MCF 10A (cell line): ENCODE results near the gene GPR78. TPM values are rescaled to one million over a fixed set of nuclear protein-coding genes. Genes with fewer than 3 reads are reported as not detected.

Source experiments
- BruUV-seq: library from RNA; stranded (reverse); fragments of 400-500 nt; replicated peaks from 2 replicates; lab custom pipeline; 2021; lab: Mats Ljungman, UMichigan
- CTCF ChIA-PET: fragments of 300-600 bp; sonication (Branson Sonifier 250); formaldehyde crosslinking; extraction: SDS; loops from one replicate; lab custom pipeline; 2021; ENCODE audit warnings: antibody characterized with exemption, inconsistent platforms; lab: Yijun Ruan, JAX
- POLR2A ChIA-PET: fragments of 300-600, 350-650 bp; sonication (Branson Sonifier 250); formaldehyde crosslinking; extraction: SDS; loops from one replicate; lab custom pipeline; 2020; ENCODE audit warnings: antibody characterized with exemption, inconsistent platforms; lab: Yijun Ruan, JAX
- DNase-seq: peaks from one replicate; pipeline ENCODE4 v3.0.0-alpha.2; 2018; ENCODE audit not compliant: unreplicated experiment
- H3K27ac Mint-ChIP-seq: one replicate; pipeline ENCODE4 v1.8.0; 2022; ENCODE audit warnings: mild to moderate bottlenecking, low read depth, mixed read lengths; ENCODE audit not compliant: unreplicated experiment
- H3K27me3 Mint-ChIP-seq: one replicate; pipeline ENCODE4 v1.8.0; 2022; ENCODE audit warnings: mixed read lengths; ENCODE audit not compliant: insufficient read depth, unreplicated experiment
- H3K36me3 Mint-ChIP-seq: one replicate; pipeline ENCODE4 v1.8.0; 2022; ENCODE audit warnings: mild to moderate bottlenecking, moderate library complexity, mixed read lengths; ENCODE audit not compliant: insufficient read depth, unreplicated experiment
- H3K4me1 Mint-ChIP-seq: one replicate; pipeline ENCODE4 v1.8.0; 2022; ENCODE audit warnings: mixed read lengths; ENCODE audit not compliant: insufficient read depth, unreplicated experiment
- H3K4me3 Mint-ChIP-seq: one replicate; pipeline ENCODE4 v1.8.0; 2022; ENCODE audit warnings: mild to moderate bottlenecking, moderate library complexity, mixed read lengths; ENCODE audit not compliant: unreplicated experiment
- H3K9me3 Mint-ChIP-seq: one replicate; pipeline ENCODE4 v1.8.0; 2022; ENCODE audit warnings: mixed read lengths; ENCODE audit not compliant: unreplicated experiment
- intact Hi-C: fragments of 100-400 bp; cut with micrococcal nuclease; formaldehyde crosslinking; loops from 2 replicates; pipeline ENCODE4 v1.14.1; 2022
- total RNA-seq: library from RNA; stranded (reverse); gene quantifications from 2 replicates; pipeline ENCODE4 v1.2.3, GENCODE V29; 2022
- TF ChIP-seq, protein P1 (sequence below): fragments of 200-600 bp; IDR thresholded peaks from one replicate; pipeline ENCODE4 v1.8.0; 2022; ENCODE audit warnings: antibody characterized with exemption, mild to moderate bottlenecking; ENCODE audit not compliant: unreplicated experiment

GPR78 gene
- total RNA-seq, 1 experiment from 2014 or later = not detected

- Mint-ChIP-seq H3K27ac (no peak overlapping the region), H3K9me3 (no peaks in the 10 kb centered on the region), H3K4me3 (no peak overlapping the region), H3K36me3 (no peaks in the 10 kb centered on the region), H3K27me3 (peaks cover 19% of the 10 kb centered on the region), H3K4me1 (peaks cover 8% of the 10 kb centered on the region)
- ChIA-PET POLR2A (no interaction called here), CTCF (interaction anchor here (0.6 to 4.1 kb wide), 3 partner anchors 120 to 318 kb away, joined by 3 to 27 read pairs (median 4); no protein-coding TSS in a partner anchor)
- intact Hi-C loops = no loop called here
- TF ChIP-seq, protein P1, sequence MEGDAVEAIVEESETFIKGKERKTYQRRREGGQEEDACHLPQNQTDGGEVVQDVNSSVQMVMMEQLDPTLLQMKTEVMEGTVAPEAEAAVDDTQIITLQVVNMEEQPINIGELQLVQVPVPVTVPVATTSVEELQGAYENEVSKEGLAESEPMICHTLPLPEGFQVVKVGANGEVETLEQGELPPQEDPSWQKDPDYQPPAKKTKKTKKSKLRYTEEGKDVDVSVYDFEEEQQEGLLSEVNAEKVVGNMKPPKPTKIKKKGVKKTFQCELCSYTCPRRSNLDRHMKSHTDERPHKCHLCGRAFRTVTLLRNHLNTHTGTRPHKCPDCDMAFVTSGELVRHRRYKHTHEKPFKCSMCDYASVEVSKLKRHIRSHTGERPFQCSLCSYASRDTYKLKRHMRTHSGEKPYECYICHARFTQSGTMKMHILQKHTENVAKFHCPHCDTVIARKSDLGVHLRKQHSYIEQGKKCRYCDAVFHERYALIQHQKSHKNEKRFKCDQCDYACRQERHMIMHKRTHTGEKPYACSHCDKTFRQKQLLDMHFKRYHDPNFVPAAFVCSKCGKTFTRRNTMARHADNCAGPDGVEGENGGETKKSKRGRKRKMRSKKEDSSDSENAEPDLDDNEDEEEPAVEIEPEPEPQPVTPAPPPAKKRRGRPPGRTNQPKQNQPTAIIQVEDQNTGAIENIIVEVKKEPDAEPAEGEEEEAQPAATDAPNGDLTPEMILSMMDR = no peak
- DNase-seq = no peak
- no TSS peak for BruUV-seq
Measured at GRCh38 chr4:8596891-8597290, 16.7 kb downstream of the GPR78 start.

GRCh38 chr4:8597319-8597718 lies 17.1 kb downstream of the GPR78 start:
- BruUV-seq = no TSS peak
- Mint-ChIP-seq H3K36me3 (no peaks in the 10 kb centered on the region), H3K27ac (no peak overlapping the region), H3K9me3 (no peaks in the 10 kb centered on the region), H3K4me3 (no peak overlapping the region), H3K4me1 (peaks cover 8% of the 10 kb centered on the region), H3K27me3 (peaks cover 21% of the 10 kb centered on the region)
- ChIA-PET CTCF (interaction anchor here (0.6 to 4.1 kb wide), 4 partner anchors 10 to 317 kb away, joined by 3 to 27 read pairs (median 8); no protein-coding TSS in a partner anchor), POLR2A (no interaction called here)
- TF ChIP-seq, protein P1 = no peak
- intact Hi-C loops = no loop called here
- no peak for DNase-seq

DNA sequence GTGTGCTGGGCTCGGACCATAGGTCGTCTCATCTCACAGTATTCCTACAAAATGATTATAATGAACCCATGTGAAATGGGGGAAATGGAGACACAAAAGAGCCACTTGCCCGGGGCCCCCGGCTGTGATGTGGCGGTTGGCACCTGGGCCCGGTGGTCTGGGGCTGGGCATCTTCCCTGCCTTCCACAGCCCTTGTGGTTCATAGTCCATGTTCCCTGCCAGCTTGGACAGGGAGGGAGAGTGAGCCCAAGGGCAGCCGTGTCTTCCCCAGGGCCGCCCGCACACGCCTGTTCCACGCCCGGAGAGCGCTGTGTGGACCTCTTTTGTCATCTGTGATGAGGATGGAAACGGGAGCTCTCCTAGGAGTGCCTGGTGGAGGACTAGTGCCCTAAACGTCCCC lies 17.6 kb downstream of the GPR78 start:
- intact Hi-C loops = no loop called here
- POLR2A ChIA-PET = no interaction called here
- Mint-ChIP-seq H3K4me3 (no peak overlapping the region), H3K9me3 (no peaks in the 10 kb centered on the region), H3K36me3 (no peaks in the 10 kb centered on the region), H3K27ac (no peak overlapping the region), H3K4me1 (peaks cover 8% of the 10 kb centered on the region), H3K27me3 (peaks cover 26% of the 10 kb centered on the region)
- DNase-seq = no peak
- CTCF ChIA-PET = interaction anchor here (1.2 to 4.1 kb wide), 3 partner anchors 10 to 289 kb away, joined by 3 to 27 read pairs (median 13); no protein-coding TSS in a partner anchor
- BruUV-seq = no TSS peak
- TF ChIP-seq, protein P1 = no peak

- DNase-seq = no peak
- Mint-ChIP-seq H3K36me3 (no peaks in the 10 kb centered on the region), H3K27ac (no peak overlapping the region), H3K4me3 (no peak overlapping the region), H3K9me3 (no peaks in the 10 kb centered on the region), H3K4me1 (peaks cover 8% of the 10 kb centered on the region), H3K27me3 (peaks cover 26% of the 10 kb centered on the region)
- POLR2A ChIA-PET = interaction anchor here (0.5 kb wide), 1 partner anchor 107 kb away, joined by 3 read pairs; no protein-coding TSS in a partner anchor
- CTCF ChIA-PET = interaction anchor here (0.6 to 4.1 kb wide), 6 partner anchors 9 to 288 kb away, joined by 3 to 27 read pairs (median 3); no protein-coding TSS in a partner anchor
- intact Hi-C loops = no loop called here
- BruUV-seq = no TSS peak
- TF ChIP-seq, protein P1 = no peak
Measured at GRCh38 chr4:8598391-8599090, 18.3 kb downstream of the GPR78 start.
